AG08396 (cell line): Measurements from ENCODE around the gene CCDC157.
"Not testable (repeated sequence)": the region's sequence is repeated elsewhere in the genome, so short reads cannot be mapped to it uniquely, and the experiment has no call there.

Experiments used
- DNase-seq: peaks from one replicate; pipeline ENCODE4 v3.0.0; 2012; ENCODE audit warnings: low spot score, mixed read lengths

Gene CCDC157

DNA sequence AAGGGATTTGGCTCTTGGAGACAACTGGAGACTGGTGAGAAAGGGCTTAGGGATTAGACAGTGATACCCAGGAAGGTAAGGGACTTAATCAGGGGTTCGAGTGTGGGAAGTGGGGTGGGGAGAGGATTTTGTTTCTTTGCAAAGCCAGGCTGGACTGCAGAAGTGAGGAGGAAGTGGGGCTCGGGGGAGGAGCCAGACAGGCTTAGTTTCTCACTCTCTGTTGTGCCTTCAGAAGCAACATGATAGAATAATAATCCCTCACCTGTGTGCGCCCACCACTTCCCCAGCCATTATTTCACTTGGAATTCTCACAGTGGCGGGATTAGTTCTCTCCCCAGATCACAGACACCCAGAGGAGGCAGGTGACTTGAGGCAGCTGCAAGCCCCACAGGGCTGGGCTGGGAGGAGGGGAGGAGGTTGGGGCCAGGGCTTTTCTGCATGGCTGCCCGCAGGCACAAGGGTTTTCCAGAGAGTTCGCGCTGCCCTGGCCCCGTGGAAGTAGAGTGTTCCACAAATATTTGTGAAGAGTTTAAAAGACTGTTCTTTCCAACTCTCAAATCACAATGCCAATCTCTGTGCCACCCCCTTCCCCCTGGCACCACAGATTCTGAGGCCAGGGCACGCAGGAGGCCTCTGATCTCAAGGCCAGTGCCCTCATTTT lies 36.0 kb downstream of the CCDC157 start:
- no peak for DNase-seq

DNA sequence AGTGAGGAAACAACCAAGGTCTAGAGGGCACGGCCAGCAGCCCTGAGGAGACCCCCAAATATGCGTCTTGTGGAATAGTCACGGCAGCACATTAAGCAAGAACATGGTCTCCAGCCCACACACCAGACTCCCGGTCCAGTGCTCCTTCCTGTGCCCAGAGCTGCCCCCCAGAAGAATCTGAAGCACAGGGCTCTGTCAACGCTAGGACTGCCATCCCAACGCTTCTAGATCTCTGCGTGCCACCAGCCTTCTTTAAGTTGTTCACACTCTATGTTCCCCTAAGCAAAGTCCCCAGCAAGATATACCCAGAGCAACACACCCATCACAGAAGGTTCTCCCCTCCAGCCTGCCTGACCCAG lies 36.5 kb downstream of the CCDC157 start:
- DNase-seq = no peak

DNA sequence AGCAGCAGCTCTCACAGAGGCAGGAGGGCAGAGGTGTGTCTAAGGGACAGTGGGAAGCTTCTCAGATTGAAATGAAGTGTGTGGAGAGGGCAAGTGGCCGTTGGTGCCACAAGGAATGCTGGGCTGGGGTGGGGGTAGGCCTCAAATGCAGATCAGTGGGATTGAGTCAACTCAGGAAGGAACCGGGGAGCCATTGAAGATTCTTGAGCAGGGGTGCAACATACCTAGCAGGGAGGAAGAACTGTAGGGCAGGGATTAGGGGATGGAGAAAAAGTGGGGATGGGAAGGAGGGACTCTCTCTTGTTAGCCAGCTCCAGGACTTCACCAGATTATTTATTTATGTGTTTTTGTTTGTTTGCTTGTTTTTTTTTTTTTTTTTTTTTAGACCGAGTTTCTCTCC lies 37.1 kb downstream of the CCDC157 start:
- DNase-seq = no peak

DNA sequence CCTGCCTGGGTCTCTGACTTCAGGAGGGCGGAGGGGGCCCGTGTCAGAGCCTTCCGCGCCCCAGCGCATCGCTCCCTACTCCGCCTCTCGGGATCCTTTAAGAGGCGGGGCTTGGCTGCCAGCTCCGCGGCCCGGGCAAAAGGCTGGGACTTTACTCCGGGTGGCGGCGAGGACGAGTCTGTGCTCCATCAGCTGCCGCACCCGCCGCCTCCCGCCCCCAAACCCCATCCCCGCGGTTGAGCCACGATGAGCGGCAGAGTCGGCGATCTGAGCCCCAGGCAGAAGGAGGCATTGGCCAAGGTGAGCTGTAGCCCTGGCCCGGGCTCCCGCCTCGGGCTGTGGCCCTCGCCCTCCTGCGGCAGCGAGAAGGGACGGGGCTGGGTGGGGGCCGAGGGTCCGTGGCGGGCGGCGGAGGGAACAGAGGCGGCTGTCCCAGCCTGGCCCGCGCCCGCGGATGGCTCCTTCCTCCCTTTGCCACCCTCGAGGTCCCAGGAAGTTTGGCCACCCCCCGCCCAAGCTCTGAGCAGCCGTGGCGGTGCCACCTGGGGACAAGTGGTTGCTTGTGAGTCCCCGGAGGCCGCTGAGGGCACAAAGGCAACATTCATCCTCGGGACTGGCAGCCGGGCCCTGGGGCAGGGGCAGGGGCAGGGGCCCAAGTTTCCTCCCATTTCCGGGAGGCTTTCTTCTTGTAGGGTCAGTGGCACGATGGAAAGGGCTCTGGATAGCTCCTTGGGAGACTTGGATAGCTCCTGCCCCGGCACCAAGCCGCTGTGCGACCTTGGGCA lies 40.3 kb downstream of the CCDC157 start, which contains the start of gene SEC14L2:
SEC14L2 (plus strand) TSS at position 148 of the 785 bp plus-strand sequence; CDS start at position 247, 99 bp downstream.
- DNase-seq = peak; percentile 85

DNA sequence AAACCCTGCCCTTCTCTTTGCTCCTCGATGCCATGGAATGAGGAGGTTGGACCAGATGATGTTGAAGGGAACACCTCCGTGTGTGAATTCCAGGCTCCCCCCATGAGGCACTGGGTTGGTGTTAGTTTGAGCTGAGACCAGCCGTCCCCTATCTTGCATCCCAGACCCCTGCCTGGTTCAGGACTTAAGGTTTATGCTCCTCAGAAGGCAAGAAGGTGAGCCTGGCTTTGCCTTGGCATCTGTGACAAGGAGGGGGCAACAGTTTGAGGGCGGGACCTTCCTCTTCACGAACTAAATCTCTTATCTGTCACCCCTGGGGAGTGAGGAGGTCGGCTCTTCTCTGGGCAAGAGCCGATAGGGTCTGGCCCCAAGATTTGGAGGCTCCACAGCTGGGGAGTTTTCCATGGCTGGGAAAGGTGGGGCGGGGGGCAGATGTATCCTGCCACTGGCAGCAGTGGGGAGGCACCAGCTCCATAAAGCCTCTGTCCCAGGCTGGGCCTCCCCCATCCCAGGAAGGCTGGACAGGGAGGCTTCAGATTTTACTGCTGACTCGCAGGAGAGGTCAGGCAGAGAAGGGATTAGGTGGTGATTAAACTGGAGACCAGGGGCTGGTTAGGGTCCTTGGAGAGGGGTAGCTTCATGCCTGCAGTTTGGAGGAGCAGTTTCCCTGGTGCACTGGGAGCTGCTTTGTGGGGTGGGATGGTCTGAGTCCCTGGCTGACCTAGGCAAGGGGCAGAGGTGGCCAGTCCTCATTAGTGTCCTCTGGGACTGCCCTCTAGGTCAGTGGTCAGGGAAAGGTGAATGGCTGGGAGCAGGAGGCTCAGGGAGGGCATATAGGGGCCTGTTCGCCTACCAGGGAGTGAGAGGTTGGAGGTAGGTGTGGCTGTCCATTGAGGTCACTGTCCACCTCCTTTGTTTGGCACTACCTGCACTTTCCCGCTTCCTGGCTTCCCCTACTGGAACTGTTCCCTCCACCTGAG lies 41.1 kb downstream of the CCDC157 start:
- no peak for DNase-seq

DNA sequence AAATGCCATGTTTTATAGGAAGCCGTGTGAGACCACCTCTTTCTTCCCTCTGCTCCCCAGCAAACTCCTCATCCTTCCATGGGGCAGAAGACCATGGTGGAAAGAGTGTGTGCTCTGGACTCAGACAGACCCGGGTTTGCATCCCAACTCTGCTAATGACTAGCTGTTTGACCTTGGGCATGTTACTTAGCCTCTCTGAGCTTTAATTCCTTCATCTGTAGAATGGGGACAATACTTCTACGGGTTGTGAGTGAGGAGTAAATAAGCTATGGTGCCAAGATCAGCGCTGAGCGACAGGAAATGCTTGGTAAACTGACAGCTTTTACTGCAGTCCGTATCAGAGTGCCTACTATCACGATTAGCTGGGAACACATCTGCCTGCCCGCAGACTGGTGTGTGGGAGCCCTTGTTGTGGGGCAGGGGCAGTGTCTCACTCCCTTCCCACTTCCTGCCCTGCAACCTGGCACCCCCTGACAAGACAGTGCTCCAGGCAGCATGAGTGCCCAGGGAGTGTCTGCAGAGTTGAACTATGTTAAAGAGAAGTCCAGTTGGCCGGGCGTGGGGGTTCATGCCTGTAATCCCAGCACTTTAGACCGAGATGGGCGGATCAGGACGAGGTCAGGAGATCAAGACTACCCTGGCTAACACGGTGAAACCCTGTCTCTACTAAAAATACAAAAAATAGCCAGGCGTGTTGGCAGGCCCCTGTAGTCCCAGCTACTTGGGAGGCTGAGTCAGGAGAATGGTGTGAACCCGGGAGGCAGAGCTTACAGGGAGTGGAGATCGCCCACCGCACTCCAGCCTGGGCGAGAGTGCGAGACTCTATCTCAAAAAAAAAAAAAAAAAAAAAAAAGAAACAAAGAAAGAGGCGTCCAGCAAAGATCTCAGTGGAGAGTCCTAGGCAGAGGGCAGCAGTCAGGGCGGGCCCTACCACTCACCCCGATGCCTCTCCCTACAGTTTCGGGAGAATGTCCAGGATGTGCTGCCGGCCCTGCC lies 42.2 kb downstream of the CCDC157 start:
- no peak for DNase-seq

DNA sequence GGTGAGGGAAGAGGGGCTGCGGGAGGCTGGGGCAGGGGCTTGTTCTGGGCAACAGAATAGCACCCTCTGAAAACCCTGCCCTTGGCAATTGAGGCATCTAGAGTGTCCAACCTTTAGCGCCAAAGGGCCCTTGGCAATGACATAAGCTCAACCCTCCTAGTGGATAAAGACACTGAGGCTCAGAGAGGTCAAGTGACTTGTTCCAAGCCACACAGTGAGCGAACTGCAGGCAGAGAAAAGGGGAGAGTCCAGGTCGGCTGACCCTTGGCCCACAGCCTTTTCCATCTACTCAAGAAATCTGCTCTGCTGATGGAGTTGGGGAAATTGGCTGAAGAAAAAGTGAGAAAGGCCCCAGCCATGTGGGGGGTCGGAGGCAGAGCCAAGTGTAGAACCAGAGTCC lies 42.9 kb downstream of the CCDC157 start:
- DNase-seq = no peak

DNA sequence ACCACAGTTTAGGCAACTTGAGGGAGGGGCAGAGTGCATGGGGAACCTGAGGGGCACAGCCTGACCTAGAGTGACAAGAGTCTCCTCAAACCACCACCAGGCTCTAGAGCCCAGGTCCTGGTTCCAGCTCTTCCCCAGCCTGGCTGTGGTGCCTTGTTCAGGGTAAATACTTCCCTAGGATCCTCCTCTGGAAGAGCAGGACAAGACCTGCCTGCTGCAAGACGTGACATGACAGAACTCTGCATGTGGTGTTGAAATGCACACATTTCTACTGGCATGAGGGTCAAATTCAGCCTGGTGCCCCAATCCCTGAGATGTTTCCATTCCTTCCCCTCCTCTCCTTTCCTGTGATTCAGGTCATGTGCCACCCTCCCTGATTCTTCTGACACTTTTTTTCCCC lies 43.4 kb downstream of the CCDC157 start:
- no peak for DNase-seq

DNA sequence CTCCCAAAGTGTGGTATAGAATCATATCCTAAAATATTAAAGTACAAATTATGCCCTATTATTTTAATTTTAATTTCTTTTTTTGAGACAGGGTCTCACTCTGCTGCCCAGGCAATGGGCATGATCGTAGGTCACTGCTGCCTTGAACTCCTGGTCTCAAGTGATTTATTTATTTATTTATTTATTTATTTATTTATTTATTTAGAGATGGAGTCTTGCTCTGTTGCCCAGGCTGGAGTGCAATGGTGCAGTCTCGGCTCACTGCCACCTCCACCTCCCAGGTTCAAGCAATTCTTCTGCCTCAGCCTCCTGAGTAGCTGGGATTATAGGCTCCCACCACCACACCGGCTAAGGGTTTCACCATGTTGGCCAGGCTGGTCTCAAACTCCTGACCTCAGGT lies 44.2 kb downstream of the CCDC157 start:
- not testable (repeated sequence) for DNase-seq

DNA sequence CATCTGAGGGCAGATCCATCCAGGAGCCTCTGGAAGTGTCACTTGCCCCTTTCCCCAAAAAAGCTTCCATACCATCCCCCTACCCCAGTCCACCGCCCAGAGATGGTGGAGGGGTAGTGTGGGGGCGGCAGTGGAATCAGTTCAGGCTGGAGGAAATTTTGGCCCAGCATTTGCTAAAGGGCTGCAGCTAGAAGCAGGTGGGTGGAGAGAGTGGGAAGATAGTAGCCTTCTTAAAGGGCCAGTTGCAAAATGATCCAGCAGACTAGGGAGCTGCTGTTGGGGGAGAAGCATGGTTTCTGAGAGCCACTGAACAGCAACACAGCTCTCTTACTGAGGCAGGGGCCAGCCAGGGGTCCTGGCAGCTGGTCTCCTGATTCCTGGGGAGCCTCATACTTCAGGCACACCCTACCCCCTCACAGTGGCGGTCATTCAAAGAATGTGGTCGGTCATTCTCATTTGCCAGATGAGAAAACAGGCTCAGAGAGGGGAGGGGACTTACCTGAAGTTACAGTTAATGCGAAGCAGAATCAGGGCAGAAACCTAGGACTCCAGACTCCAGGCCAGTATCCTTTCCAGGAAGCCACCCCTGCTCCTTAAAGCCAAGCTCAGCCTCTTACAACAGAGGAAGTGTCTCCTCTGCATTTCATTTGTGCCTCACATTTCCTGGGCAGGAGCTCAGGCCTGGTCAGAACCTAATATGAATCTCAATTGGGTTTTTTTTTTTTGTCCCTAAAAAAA lies 45.4 kb downstream of the CCDC157 start:
- no peak for DNase-seq

DNA sequence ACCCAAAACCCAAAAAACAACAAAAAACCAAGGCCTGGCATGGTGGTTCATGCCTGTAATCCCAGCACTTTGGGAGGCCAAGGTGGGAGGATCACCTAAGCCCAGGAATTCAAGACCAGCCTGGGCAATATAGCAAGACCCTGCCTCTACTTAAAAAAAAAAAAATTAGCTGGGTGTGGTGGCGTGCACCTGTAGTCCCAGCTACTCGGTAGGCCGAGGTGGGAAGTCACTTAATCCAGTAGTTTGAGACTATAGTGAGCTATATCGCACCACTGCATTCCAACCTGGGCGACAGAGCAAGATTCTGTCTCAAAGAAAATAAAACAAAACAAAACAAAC lies 45.9 kb downstream of the CCDC157 start:
- not testable (repeated sequence) for DNase-seq

DNA sequence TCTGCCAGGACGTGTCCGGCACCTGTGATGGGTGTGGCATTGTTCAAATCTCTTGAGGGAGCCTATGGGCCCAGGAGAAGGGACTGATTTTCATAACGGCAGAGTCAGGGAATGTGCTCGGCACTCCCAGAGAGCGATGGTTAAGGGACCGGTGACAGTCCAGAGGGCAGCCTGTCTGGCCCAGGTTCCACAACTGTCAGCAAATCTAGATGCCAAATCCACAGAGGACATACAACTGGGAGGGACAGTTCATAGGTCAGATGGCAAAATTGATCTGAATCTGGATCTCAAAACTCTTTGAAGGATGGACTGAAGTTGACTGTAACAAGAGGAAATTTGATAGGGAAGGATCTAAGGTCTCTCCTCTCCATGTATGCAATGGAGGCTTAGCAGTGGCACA lies 47.5 kb downstream of the CCDC157 start:
- no peak for DNase-seq

DNA sequence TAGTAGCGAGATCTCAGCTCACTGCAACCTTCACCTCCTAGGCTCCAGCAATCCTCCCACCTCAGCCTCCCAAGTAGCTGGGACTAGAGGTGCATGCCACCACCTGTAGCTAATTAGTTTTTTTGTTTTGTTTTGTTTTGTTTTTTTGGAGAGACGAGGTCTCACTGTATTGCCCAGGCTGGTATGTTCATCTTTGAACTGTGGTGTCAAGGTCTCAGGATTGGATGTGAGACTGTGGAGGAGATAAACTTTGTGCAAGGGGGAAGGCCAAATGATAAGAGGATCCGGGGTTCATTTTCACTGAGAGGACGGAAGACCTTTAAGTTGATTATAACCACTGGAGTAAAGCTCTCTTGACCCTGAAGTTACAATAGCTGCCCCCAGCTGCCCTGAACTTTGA lies 48.9 kb downstream of the CCDC157 start:
- no peak for DNase-seq

DNA sequence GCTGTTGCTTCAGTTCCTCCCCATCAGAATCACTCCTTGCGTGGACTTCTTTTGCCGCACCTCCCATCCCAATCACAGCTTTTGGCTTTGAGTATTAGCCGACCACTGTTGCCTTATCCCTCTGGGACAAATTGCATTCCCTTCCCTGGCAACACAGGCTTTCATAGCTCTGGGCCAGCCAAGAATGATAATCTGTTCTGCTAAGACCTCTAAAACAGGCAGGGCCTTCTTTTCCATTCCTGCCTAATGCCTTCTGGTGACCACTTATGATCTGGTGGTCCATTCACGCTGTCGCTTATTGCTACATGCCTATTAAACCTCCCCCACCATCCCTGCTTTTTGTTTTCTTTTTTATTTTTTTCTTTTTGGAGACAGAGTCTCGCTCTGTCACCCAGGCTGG lies 49.6 kb downstream of the CCDC157 start:
- no peak for DNase-seq

DNA sequence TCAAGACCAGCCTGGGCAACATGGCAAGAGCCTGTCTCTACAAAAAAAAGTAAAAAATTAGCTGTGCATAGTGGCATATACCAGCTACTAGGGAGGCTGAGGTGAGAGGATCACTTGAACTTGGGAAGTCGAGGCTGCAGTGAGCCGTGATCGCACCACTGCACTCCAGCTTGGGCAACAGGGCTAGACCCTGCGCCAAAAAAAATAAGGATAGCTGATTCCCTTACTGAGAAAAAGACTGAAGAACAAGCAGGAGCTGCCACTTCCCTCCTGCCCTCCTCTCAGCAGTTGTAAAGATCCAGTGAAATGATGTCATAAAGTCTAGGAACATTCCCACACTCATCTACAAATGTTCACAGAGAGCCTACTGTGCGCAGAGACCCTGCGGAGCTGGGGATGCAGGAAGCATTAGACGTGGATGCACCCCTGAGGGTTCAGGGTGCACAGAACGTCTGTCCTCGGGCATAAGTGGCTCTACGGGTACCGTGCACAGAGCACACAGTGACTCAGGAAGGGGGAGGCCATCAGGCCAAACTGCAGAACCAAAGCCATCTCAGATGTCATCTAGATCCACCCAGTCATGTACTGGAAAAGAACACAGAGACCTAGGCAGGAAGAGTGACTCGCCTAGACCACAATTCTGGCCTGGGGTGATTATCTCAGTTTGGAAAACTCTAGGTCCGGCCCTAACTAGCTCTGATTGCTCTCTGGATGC lies 51.7 kb downstream of the CCDC157 start:
- peak; percentile 32 for DNase-seq

DNA sequence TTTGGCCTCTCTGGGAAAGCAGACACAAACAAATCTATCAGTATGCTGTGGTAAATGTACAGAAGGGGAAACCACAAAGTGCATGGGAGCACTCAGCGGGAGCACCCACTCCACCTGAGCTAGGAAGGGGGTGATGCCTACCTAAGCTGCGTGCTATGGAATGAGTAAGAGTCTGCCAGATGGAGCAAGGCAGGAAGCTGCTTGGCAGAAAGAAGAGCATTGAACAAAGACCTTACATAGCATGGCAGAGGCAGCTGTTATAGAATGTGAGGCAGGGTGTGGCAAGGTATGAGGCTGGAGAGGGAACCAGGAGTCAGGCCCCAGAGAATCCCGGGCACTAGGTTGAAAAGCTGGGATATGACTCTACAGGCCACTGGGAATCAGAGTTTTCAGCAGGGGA lies 55.0 kb downstream of the CCDC157 start:
- DNase-seq = no peak

DNA sequence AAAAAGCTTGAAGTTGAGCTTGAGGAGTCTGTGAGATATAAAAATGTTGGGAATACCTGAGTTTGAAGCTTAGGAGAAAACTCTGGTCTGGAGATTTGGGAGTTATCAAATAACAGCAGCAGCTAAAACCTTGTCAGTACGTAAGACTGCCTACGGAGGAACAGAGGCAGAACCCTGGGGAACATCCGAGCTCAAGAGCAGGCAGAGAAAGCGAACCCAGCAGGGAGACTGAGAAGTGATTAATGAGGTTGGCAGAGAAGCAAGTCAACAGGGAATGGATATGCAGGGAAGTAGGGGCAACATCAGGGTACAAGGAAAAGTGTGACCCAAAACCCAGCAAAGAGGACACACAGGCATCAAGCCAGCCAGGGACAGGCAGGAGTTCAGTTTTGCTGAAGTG lies 56.2 kb downstream of the CCDC157 start:
- no peak for DNase-seq

DNA sequence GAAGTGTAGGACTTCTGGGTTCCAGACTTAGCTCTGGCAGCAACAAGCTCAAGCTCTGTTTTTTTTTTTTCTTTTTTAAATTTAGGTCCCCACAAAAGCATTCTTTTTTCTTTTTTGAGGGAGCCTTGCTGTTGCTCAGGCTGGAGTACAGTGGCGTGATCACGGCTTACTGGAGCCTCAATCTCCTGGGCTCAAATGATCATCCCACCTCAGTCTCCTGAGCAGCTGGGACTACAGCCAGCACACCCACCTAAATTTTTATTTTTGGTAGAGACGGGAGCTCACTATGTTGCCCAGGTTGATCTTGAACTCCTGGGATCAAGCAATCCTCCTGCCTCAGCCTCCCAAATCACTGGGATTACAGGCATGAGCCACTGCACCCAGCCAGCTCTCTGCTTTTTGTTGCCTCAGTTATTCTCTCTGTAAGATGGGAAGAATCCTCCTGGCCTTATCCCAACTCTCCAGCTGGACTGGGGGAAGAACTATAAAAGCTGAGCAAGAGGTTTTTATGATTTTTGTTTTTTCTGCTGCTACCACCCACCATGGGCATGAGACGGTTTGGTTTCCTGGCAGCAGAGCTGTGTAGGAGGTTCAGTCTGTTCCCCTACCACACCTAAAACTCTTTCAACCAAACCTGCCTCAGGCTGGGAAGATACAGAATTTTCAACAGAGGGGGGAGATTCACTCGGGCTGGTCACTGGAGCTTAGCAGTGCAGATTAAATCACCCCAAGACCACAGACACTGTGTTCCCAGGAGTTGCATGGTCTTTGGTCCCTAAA lies 57.1 kb downstream of the CCDC157 start:
- no peak for DNase-seq

DNA sequence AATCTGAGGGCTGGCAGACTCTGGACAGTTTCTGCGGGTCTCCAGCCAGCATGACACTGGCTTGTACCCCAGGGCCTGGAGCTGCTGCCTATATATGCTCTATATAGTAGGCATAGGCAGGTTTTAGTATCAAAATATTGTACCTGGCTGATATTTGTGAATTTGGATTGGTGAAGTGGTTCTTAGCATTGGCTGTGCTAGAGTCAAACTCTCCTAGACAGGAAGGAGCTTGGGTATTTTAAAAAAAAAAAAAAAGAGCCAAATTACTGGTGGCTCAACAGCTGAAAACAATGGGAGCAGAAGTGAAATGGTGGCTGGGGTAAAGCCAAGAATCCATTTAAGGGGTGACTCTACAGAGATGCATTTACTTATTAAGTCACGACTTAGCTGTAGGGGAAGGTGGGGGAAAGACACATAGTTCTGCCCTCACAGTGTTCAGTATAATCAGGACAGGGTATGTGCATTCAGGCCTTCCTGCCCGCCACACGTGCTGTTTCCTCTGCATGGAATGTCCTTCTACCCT lies 57.8 kb downstream of the CCDC157 start:
- DNase-seq = no peak
